ENCODE measurements around the gene ADARB1. TPM values are rescaled to one million over a fixed set of nuclear protein-coding genes. Genes with fewer than 3 reads are reported as not detected.

Gene ADARB1
- polyA plus RNA-seq, 3 donors: 0.40 to 2.6 (median 1.0) TPM

DNA sequence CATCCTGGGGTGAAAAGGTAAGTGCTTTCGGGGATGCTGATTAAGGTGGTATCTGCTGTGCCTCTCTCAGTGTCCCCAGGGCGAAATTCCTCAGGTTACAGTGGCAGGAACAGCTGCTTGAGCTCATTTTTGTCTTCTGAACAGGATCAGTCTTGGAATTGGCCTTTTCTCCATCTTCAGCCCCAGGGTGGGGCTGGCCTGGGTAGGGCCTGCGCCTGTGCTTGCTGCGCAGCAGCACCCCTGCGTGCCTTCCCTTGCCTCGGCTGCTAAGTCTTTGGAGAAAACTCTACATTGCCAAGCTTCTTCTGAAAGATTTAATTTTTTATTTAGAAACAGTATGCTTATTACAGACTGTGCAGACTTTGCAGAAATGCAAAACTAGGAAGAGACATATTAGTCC, 41.7 kb downstream of the ADARB1 start:
- Mint-ChIP-seq H3K27me3 (ENCODE audit: low read depth in 3 of 3) (peaks cover 3 to 9% (median 4%) of the 10 kb centered on the region in 3 donors), H3K4me3 (no peak overlapping the region), H3K9me3 (peaks cover 4 to 14% (median 10%) of the 10 kb centered on the region in 7 donors), H3K36me3 (no peaks in the 10 kb centered on the region), H3K4me1 (peaks cover 23% of the 10 kb centered on the region), H3K27ac (no peak overlapping the region)
- H4K20me1 ChIP-seq (ENCODE audit: insufficient read depth, low read length): peaks cover under 1% of the 10 kb centered on the region
- TF ChIP-seq CTCF (IDR thresholded peaks at IDR 0.05): no peak
- H2AFZ ChIP-seq (ENCODE audit: insufficient read depth, low read depth, low read length, poor library complexity, severe bottlenecking): no peak overlapping the region
- intact Hi-C loops (cut with micrococcal nuclease): no loop called here
- peaks cover 10 to 18% of the 10 kb centered on the region in 2 donors for H3K4me1 ChIP-seq (ENCODE audit: control insufficient read depth in 1 of 2, insufficient read depth in 2 of 2, low read length in 2 of 2)
- H3K36me3 ChIP-seq (replicated peaks in 1 of 2; ENCODE audit: control insufficient read depth in 1 of 2, insufficient read depth in 2 of 2, low read length in 2 of 2): no peaks in the 10 kb centered on the region
- H3K4me2 ChIP-seq (replicated peaks; ENCODE audit: extremely low read depth, low read length, poor library complexity, severe bottlenecking): no peak overlapping the region
- no peaks in the 10 kb centered on the region for H3K27me3 ChIP-seq (ENCODE audit: control insufficient read depth in 2 of 2, insufficient read depth in 2 of 2, low read length in 2 of 2)
- H3K79me2 ChIP-seq (ENCODE audit: insufficient read depth, low read length): no peaks in the 10 kb centered on the region
- 92% methylated on average over 1 of the region's 6 CpGs for WGBS (ENCODE audit: insufficient coverage)
- DNase-seq: no peak
- H3K27ac ChIP-seq (ENCODE audit: low read depth in 1 of 2, low read length in 2 of 2): no peak overlapping the region
- peaks cover 7% of the 10 kb centered on the region in 2 donors for H3K9me3 ChIP-seq (replicated peaks in 1 of 2; ENCODE audit: control insufficient read depth in 1 of 2, insufficient read depth in 1 of 2, low read length in 2 of 2)
- no peak overlapping the region for H3K4me3 ChIP-seq (replicated peaks in 1 of 3; ENCODE audit: low read depth in 2 of 3, low read length in 3 of 3)
- H3K9ac ChIP-seq (ENCODE audit: insufficient read depth, low read length, poor library complexity, severe bottlenecking): no peak overlapping the region

DNA sequence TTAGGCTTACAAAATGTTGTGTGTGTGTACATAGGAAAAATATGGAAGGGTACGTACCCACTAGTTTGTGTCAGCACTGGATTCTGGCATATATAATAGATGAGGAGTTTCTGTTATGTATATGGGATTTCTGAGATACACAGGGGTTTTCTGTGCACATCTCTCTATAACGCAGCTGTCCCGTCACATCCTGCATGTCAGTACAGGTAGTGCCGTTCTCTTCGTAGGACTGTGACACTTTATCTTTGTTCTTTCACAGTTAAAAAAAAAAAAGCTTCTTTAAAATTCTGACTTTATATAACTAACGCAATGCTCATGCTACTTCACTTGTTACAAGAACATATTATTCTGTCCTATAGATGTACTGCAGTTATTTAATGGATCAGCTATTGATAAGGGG, 42.9 kb downstream of the ADARB1 start:
- DNase-seq: no peak
- peaks cover 3 to 9% (median 4%) of the 10 kb centered on the region in 3 donors for H3K27me3 Mint-ChIP-seq (ENCODE audit: low read depth in 3 of 3)
- no peak overlapping the region for H3K27ac ChIP-seq (ENCODE audit: low read depth in 1 of 2, low read length in 2 of 2)
- no peak overlapping the region for H3K4me2 ChIP-seq (replicated peaks; ENCODE audit: extremely low read depth, low read length, poor library complexity, severe bottlenecking)
- WGBS (ENCODE audit: insufficient coverage): 91% methylated on average over 5 of the region's 6 CpGs
- H3K79me2 ChIP-seq (ENCODE audit: insufficient read depth, low read length): no peaks in the 10 kb centered on the region
- no peaks in the 10 kb centered on the region for H3K27me3 ChIP-seq (ENCODE audit: control insufficient read depth in 2 of 2, insufficient read depth in 2 of 2, low read length in 2 of 2)
- intact Hi-C loops (cut with micrococcal nuclease): no loop called here
- no peaks in the 10 kb centered on the region for H3K36me3 Mint-ChIP-seq
- no peaks in the 10 kb centered on the region for H3K36me3 ChIP-seq (replicated peaks in 1 of 2; ENCODE audit: control insufficient read depth in 1 of 2, insufficient read depth in 2 of 2, low read length in 2 of 2)
- H3K4me3 ChIP-seq (replicated peaks in 1 of 3; ENCODE audit: low read depth in 2 of 3, low read length in 3 of 3): no peak overlapping the region
- no peaks in the 10 kb centered on the region for H4K20me1 ChIP-seq (ENCODE audit: insufficient read depth, low read length)
- TF ChIP-seq CTCF (IDR thresholded peaks at IDR 0.05): no peak
- peaks cover 0 to 7% of the 10 kb centered on the region in 2 donors for H3K4me1 ChIP-seq (ENCODE audit: control insufficient read depth in 1 of 2, insufficient read depth in 2 of 2, low read length in 2 of 2)
- H3K9ac ChIP-seq (ENCODE audit: insufficient read depth, low read length, poor library complexity, severe bottlenecking): no peak overlapping the region
- no peak overlapping the region for H3K27ac Mint-ChIP-seq
- H3K4me1 Mint-ChIP-seq: peaks cover 11% of the 10 kb centered on the region
- H3K4me3 Mint-ChIP-seq: no peak overlapping the region
- peaks cover 4 to 14% (median 10%) of the 10 kb centered on the region in 7 donors for H3K9me3 Mint-ChIP-seq
- H2AFZ ChIP-seq (ENCODE audit: insufficient read depth, low read depth, low read length, poor library complexity, severe bottlenecking): no peak overlapping the region
- H3K9me3 ChIP-seq (replicated peaks in 1 of 2; ENCODE audit: control insufficient read depth in 1 of 2, insufficient read depth in 1 of 2, low read length in 2 of 2): peaks cover 7% of the 10 kb centered on the region in 2 donors

All from CD14-positive monocyte (primary cell).